ENCODE measurements around the gene SPINK7.

DNA sequence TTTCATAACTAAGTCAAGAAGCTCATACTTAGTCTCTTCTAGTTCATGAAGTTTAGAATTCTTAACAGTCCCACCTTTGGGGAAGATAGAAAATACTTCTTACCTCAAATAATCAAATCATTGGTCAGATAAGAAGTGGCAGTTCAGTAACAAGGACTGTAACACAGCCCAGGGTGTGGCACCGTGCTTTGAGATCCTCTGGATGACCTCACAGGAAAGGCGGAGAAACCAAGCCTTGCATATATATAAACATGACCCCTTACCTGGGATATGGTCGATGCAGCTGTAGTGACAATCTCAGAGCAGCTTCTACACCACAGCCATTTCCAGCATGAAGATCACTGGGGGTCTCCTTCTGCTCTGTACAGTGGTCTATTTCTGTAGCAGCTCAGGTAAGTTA, at the start of gene SPINK7:
- TF ChIP-seq, protein P1, sequence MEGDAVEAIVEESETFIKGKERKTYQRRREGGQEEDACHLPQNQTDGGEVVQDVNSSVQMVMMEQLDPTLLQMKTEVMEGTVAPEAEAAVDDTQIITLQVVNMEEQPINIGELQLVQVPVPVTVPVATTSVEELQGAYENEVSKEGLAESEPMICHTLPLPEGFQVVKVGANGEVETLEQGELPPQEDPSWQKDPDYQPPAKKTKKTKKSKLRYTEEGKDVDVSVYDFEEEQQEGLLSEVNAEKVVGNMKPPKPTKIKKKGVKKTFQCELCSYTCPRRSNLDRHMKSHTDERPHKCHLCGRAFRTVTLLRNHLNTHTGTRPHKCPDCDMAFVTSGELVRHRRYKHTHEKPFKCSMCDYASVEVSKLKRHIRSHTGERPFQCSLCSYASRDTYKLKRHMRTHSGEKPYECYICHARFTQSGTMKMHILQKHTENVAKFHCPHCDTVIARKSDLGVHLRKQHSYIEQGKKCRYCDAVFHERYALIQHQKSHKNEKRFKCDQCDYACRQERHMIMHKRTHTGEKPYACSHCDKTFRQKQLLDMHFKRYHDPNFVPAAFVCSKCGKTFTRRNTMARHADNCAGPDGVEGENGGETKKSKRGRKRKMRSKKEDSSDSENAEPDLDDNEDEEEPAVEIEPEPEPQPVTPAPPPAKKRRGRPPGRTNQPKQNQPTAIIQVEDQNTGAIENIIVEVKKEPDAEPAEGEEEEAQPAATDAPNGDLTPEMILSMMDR (IDR thresholded peaks at IDR 0.05; ENCODE audit: low read depth, low read length): no peak
- TF ChIP-seq EZH2phosphoT487 (IDR thresholded peaks at IDR 0.05; ENCODE audit: low read depth): no peak
